ENCODE data around the gene CNKSR2. TPM values are rescaled to one million over a fixed set of nuclear protein-coding genes. Genes with fewer than 3 reads are reported as not detected.

Gene CNKSR2
- total and polyA plus RNA-seq, 2 experiments from 2014 or later = 0.14 to 0.76 TPM

- Histone ChIP-seq H2AFZ (no peak overlapping the region), H3K36me3 (ENCODE audit: low read depth) (no peaks in the 10 kb centered on the region), H4K20me1 (ENCODE audit: insufficient read depth) (no peaks in the 10 kb centered on the region), H3K4me3 (no peak overlapping the region), H3K27ac (no peak overlapping the region), H3K9ac (no peak overlapping the region), H3K4me2 (ENCODE audit: unreplicated experiment) (no peak overlapping the region), H3K4me1 (ENCODE audit: insufficient read depth) (no peaks in the 10 kb centered on the region), H3K9me3 (ENCODE audit: low read depth) (no peaks in the 10 kb centered on the region), H3K9me2 (ENCODE audit: insufficient read depth) (no peaks in the 10 kb centered on the region), H3K79me2 (ENCODE audit: insufficient read depth) (no peaks in the 10 kb centered on the region), H3F3A (ENCODE audit: insufficient read depth) (no peaks in the 10 kb centered on the region), H3K27me3 (replicated peaks; ENCODE audit: insufficient read depth) (no peaks in the 10 kb centered on the region)
- in situ Hi-C loops (cut with MboI) = no loop called here
- DNase-seq = no peak
- 80 to 86% methylated on average over 1 of the region's 1 CpG for WGBS, 2 experiments (ENCODE audit: low coverage in 1 of 2, low lambda C conversion rate in 2 of 2, missing lambda C conversion rate in 2 of 2)
- no peak for TF ChIP-seq EZH2phosphoT487 (IDR thresholded peaks at IDR 0.05; ENCODE audit: insufficient read depth, low read depth)
- no peak for TF ChIP-seq EZH2 (IDR thresholded peaks at IDR 0.05; ENCODE audit: insufficient read depth, poor library complexity, severe bottlenecking)
Observed at GRCh38 chrX:21438792-21439191, 64.6 kb downstream of the CNKSR2 start.

GRCh38 chrX:21440911-21441310 lies 66.7 kb downstream of the CNKSR2 start:
- Histone ChIP-seq H3F3A (ENCODE audit: insufficient read depth) (no peaks in the 10 kb centered on the region), H3K27me3 (replicated peaks; ENCODE audit: insufficient read depth) (no peaks in the 10 kb centered on the region), H3K4me3 (no peak overlapping the region), H3K9me2 (ENCODE audit: insufficient read depth) (no peaks in the 10 kb centered on the region), H3K79me2 (ENCODE audit: insufficient read depth) (no peaks in the 10 kb centered on the region), H4K20me1 (ENCODE audit: insufficient read depth) (no peaks in the 10 kb centered on the region), H3K27ac (no peak overlapping the region), H3K4me1 (ENCODE audit: insufficient read depth) (no peaks in the 10 kb centered on the region), H3K9me3 (ENCODE audit: low read depth) (no peaks in the 10 kb centered on the region), H3K4me2 (ENCODE audit: unreplicated experiment) (no peak overlapping the region), H2AFZ (no peak overlapping the region), H3K9ac (no peak overlapping the region), H3K36me3 (ENCODE audit: low read depth) (no peaks in the 10 kb centered on the region)
- no peak for TF ChIP-seq EZH2 (IDR thresholded peaks at IDR 0.05; ENCODE audit: insufficient read depth, poor library complexity, severe bottlenecking)
- no peak for TF ChIP-seq EZH2phosphoT487 (IDR thresholded peaks at IDR 0.05; ENCODE audit: insufficient read depth, low read depth)
- no peak for DNase-seq
- in situ Hi-C loops (cut with MboI) = no loop called here
- WGBS, 2 experiments (ENCODE audit: low coverage in 1 of 2, low lambda C conversion rate in 2 of 2, missing lambda C conversion rate in 2 of 2) = 91 to 100% methylated on average over 1 of the region's 1 CpG

GRCh38 chrX:21457718-21458117 lies 83.5 kb downstream of the CNKSR2 start:
- Histone ChIP-seq H3K36me3 (ENCODE audit: low read depth) (no peaks in the 10 kb centered on the region), H3F3A (ENCODE audit: insufficient read depth) (no peaks in the 10 kb centered on the region), H3K9ac (no peak overlapping the region), H3K79me2 (ENCODE audit: insufficient read depth) (no peaks in the 10 kb centered on the region), H3K4me3 (no peak overlapping the region), H3K27ac (no peak overlapping the region), H2AFZ (no peak overlapping the region), H3K4me2 (ENCODE audit: unreplicated experiment) (no peak overlapping the region), H3K9me2 (ENCODE audit: insufficient read depth) (no peaks in the 10 kb centered on the region), H3K27me3 (replicated peaks; ENCODE audit: insufficient read depth) (no peaks in the 10 kb centered on the region), H3K4me1 (ENCODE audit: insufficient read depth) (no peaks in the 10 kb centered on the region), H4K20me1 (ENCODE audit: insufficient read depth) (no peaks in the 10 kb centered on the region), H3K9me3 (ENCODE audit: low read depth) (no peaks in the 10 kb centered on the region)
- DNase-seq = no peak
- no peak for TF ChIP-seq EZH2 (IDR thresholded peaks at IDR 0.05; ENCODE audit: insufficient read depth, poor library complexity, severe bottlenecking)
- no peak for TF ChIP-seq EZH2phosphoT487 (IDR thresholded peaks at IDR 0.05; ENCODE audit: insufficient read depth, low read depth)
- in situ Hi-C loops (cut with MboI) = no loop called here

GRCh38 chrX:21469071-21469470 lies 94.9 kb downstream of the CNKSR2 start:
- no peak overlapping the region for H3K9ac ChIP-seq
- no peak for TF ChIP-seq EZH2phosphoT487 (IDR thresholded peaks at IDR 0.05; ENCODE audit: insufficient read depth, low read depth)
- TF ChIP-seq EZH2 (IDR thresholded peaks at IDR 0.05; ENCODE audit: insufficient read depth, poor library complexity, severe bottlenecking) = no peak

GRCh38 chrX:21476909-21477308 lies 102.7 kb downstream of the CNKSR2 start:
- no peaks in the 10 kb centered on the region for H4K20me1 ChIP-seq (ENCODE audit: insufficient read depth)
- DNase-seq = no peak
- TF ChIP-seq EZH2 (IDR thresholded peaks at IDR 0.05; ENCODE audit: insufficient read depth, poor library complexity, severe bottlenecking) (no peak), EZH2phosphoT487 (IDR thresholded peaks at IDR 0.05; ENCODE audit: insufficient read depth, low read depth) (no peak)
- H2AFZ ChIP-seq = no peak overlapping the region
- WGBS, 2 experiments (ENCODE audit: low coverage in 1 of 2, low lambda C conversion rate in 2 of 2, missing lambda C conversion rate in 2 of 2) = 76 to 92% methylated on average over 2 of the region's 2 CpGs
- H3F3A ChIP-seq (ENCODE audit: insufficient read depth) = no peaks in the 10 kb centered on the region
- H3K4me1 ChIP-seq (ENCODE audit: insufficient read depth) = no peaks in the 10 kb centered on the region
- H3K27ac ChIP-seq = no peak overlapping the region
- H3K4me3 ChIP-seq = no peak overlapping the region
- H3K79me2 ChIP-seq (ENCODE audit: insufficient read depth) = no peaks in the 10 kb centered on the region
- H3K9ac ChIP-seq = no peak overlapping the region
- in situ Hi-C loops (cut with MboI) = loop anchor here (10.0 kb wide), 1 partner anchor 942 kb away; no protein-coding TSS in a partner anchor
- no peak overlapping the region for H3K4me2 ChIP-seq (ENCODE audit: unreplicated experiment)
- H3K9me2 ChIP-seq (ENCODE audit: insufficient read depth) = no peaks in the 10 kb centered on the region
- H3K9me3 ChIP-seq (ENCODE audit: low read depth) = no peaks in the 10 kb centered on the region
- no peaks in the 10 kb centered on the region for H3K27me3 ChIP-seq (replicated peaks; ENCODE audit: insufficient read depth)
- H3K36me3 ChIP-seq (ENCODE audit: low read depth) = no peaks in the 10 kb centered on the region

More at GRCh38 chrX:21469071-21469470, 94.9 kb downstream of the CNKSR2 start:
- H3K4me2 ChIP-seq (ENCODE audit: unreplicated experiment) = no peak overlapping the region
- no peaks in the 10 kb centered on the region for H4K20me1 ChIP-seq (ENCODE audit: insufficient read depth)
- H3F3A ChIP-seq (ENCODE audit: insufficient read depth) = no peaks in the 10 kb centered on the region
- no peak overlapping the region for H3K27ac ChIP-seq
- DNase-seq = no peak
- no peaks in the 10 kb centered on the region for H3K36me3 ChIP-seq (ENCODE audit: low read depth)
- H3K9me3 ChIP-seq (ENCODE audit: low read depth) = no peaks in the 10 kb centered on the region
- WGBS, 2 experiments (ENCODE audit: low coverage in 1 of 2, low lambda C conversion rate in 2 of 2, missing lambda C conversion rate in 2 of 2) = 89% methylated on average over 1 of the region's 1 CpG
- in situ Hi-C loops (cut with MboI) = no loop called here
- H2AFZ ChIP-seq = no peak overlapping the region
- H3K9me2 ChIP-seq (ENCODE audit: insufficient read depth) = no peaks in the 10 kb centered on the region
- H3K4me1 ChIP-seq (ENCODE audit: insufficient read depth) = no peaks in the 10 kb centered on the region
- H3K79me2 ChIP-seq (ENCODE audit: insufficient read depth) = no peaks in the 10 kb centered on the region
- H3K4me3 ChIP-seq = no peak overlapping the region
- no peaks in the 10 kb centered on the region for H3K27me3 ChIP-seq (replicated peaks; ENCODE audit: insufficient read depth)

Measured in GM23248 (cell line).